ENCODE results near the gene TFB1M. TPM values are rescaled to one million over a fixed set of nuclear protein-coding genes. Genes with fewer than 3 reads are reported as not detected.
A peak's percentile ranks its signal among the peaks of the same experiment; 100 is the strongest.

Gene TFB1M
- total RNA-seq, 1 donor from 2014 or later, result 15.3 TPM

DNA sequence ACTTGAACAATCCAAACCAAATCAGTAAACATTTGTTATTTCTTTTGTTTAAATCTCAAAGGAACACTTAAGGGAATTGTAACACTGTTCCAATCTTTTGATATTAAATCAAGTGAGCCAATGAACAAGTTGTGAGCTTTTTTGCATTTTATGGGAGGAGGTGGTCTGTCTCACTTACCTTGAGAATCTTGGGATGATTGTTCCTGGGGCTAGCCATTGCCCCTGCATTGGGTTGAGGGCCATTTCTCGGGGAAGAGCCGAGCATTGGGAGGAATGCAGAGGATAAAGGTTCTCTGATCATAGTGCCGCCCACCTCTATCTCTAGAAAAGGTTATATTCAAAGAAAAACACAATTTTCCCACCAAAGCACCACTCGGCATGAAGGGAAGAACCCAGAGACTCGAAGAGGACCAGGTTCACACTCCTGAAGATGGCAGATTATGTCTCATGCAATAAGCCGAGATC lies 13.8 kb upstream of the TFB1M start:
- no peak for DNase-seq (ENCODE audit: low spot score)
- no peaks in the 10 kb centered on the region for H3K9me3 Mint-ChIP-seq (ENCODE audit: low read depth)
- no peaks in the 10 kb centered on the region for H3K27me3 Mint-ChIP-seq (ENCODE audit: low read depth)
- H3K4me3 Mint-ChIP-seq (ENCODE audit: unreplicated experiment), result no peak overlapping the region
- TF ChIP-seq, protein P1, sequence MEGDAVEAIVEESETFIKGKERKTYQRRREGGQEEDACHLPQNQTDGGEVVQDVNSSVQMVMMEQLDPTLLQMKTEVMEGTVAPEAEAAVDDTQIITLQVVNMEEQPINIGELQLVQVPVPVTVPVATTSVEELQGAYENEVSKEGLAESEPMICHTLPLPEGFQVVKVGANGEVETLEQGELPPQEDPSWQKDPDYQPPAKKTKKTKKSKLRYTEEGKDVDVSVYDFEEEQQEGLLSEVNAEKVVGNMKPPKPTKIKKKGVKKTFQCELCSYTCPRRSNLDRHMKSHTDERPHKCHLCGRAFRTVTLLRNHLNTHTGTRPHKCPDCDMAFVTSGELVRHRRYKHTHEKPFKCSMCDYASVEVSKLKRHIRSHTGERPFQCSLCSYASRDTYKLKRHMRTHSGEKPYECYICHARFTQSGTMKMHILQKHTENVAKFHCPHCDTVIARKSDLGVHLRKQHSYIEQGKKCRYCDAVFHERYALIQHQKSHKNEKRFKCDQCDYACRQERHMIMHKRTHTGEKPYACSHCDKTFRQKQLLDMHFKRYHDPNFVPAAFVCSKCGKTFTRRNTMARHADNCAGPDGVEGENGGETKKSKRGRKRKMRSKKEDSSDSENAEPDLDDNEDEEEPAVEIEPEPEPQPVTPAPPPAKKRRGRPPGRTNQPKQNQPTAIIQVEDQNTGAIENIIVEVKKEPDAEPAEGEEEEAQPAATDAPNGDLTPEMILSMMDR (IDR thresholded peaks at IDR 0.05), result no peak
- no peaks in the 10 kb centered on the region for H3K36me3 Mint-ChIP-seq (ENCODE audit: low read depth)
- H3K27ac Mint-ChIP-seq (ENCODE audit: unreplicated experiment), result no peak overlapping the region
- H3K4me1 Mint-ChIP-seq (ENCODE audit: low read depth), result peaks cover 6% of the 10 kb centered on the region

DNA sequence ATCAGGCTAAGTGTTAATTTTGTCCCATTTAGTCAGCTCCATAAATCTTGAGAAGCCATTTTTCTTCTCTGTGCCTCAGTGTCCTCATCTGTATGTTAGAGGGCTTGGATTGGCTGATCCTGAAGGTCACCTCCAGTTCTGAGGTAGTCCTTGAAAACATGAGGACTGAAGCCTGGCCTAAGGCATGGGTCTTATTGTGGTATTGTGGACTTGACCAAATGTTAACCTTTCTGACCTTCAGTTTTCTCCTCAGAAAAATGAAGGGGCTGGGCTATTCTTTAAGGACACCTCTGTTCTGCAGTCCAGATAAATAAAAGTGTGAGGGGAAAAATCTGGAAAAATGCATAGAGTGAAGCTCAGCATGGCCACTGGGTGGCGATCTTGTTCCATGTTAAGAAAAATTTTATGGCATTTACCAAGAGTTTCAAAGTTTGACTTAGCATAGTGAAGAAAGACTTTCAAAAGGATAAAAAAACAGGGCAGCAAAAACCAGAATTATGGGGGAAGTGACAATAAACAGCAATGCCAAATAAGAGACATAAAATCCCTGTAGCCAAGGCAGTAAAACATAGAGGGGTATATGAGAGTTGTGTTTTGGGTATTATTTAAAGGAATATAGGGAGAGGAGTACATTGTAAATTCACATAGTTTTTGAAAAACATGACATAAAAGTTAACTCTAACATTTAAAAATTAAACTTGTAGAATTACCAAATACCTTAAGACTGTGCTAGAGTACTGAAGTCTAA lies 13.2 kb upstream of the TFB1M start:
- no peak for DNase-seq (ENCODE audit: low spot score)
- Mint-ChIP-seq H3K9me3 (ENCODE audit: low read depth) (no peaks in the 10 kb centered on the region), H3K36me3 (ENCODE audit: low read depth) (no peaks in the 10 kb centered on the region), H3K4me3 (ENCODE audit: unreplicated experiment) (no peak overlapping the region), H3K27ac (ENCODE audit: unreplicated experiment) (peak overlapping the region; percentile 13), H3K27me3 (ENCODE audit: low read depth) (no peaks in the 10 kb centered on the region), H3K4me1 (ENCODE audit: low read depth) (peaks cover 3% of the 10 kb centered on the region)
- TF ChIP-seq, protein P1 (IDR thresholded peaks at IDR 0.05), result peak; percentile 97

DNA sequence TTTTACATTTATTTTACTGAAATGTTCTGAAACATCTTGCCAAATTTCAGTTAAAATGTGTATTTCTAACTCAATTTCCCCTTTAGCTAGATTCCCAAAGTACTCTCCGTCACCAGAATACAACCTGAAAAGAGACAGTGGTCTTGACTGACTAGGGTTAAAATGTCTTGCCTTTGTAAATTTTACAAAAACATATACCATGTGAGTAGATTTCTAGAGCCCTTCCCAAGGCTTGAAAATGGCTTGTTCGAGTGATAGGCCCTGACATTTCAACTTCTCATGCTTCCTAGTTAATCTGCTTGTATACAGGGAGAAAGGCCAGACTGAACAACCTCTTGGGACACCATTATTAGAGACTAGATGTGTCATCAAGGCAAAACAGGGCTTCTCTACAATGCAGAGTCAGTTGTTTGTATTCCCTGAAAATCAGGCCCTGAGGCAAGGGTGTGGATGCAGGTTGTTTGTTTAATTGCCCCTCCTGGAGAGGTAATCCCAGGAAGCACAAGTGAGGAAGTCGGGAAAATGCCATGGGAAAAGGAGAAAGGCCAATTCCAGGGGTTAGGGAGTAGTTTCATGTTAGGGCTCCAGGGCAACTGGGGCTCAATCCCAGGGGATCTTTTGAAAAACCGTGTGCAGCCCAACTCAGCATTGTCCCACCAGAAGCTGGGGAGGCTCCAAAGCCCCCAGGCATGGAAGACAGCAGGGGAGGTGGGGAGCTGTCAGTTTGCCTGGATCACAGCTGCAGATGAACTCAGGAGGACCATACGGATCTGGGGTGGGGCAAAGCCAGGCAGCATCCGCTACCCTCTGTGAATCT lies 11.6 kb upstream of the TFB1M start:
- no peak overlapping the region for H3K4me3 Mint-ChIP-seq (ENCODE audit: unreplicated experiment)
- no peaks in the 10 kb centered on the region for H3K27me3 Mint-ChIP-seq (ENCODE audit: low read depth)
- TF ChIP-seq, protein P1 (IDR thresholded peaks at IDR 0.05), result no peak
- H3K27ac Mint-ChIP-seq (ENCODE audit: unreplicated experiment), result no peak overlapping the region
- H3K36me3 Mint-ChIP-seq (ENCODE audit: low read depth), result no peaks in the 10 kb centered on the region
- H3K4me1 Mint-ChIP-seq (ENCODE audit: low read depth), result peaks cover 3% of the 10 kb centered on the region
- H3K9me3 Mint-ChIP-seq (ENCODE audit: low read depth), result no peaks in the 10 kb centered on the region
- no peak for DNase-seq (ENCODE audit: low spot score)

DNA sequence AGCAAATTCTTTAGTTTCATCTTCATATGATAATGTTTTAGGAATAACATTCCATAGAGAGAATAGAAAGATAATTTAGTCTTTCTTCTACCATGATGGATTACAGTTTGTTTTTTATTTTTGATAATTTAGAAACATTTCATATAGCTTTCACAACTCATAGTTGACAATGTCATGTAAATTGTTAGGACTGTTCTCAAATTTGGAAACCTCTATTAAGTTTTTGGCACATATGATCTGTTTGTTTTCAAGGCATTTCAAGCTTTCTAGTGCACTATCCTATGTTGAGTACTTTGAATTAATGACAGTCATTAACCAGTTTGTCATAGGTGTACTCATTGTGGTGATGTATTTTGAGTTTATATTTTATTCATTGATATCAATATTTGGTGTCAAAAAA lies 10.7 kb upstream of the TFB1M start:
- Mint-ChIP-seq H3K27ac (ENCODE audit: unreplicated experiment) (no peak overlapping the region), H3K4me3 (ENCODE audit: unreplicated experiment) (no peak overlapping the region), H3K27me3 (ENCODE audit: low read depth) (no peaks in the 10 kb centered on the region), H3K4me1 (ENCODE audit: low read depth) (peaks cover 3% of the 10 kb centered on the region), H3K9me3 (ENCODE audit: low read depth) (no peaks in the 10 kb centered on the region), H3K36me3 (ENCODE audit: low read depth) (no peaks in the 10 kb centered on the region)
- TF ChIP-seq, protein P1 (IDR thresholded peaks at IDR 0.05), result no peak
- no peak for DNase-seq (ENCODE audit: low spot score)

DNA sequence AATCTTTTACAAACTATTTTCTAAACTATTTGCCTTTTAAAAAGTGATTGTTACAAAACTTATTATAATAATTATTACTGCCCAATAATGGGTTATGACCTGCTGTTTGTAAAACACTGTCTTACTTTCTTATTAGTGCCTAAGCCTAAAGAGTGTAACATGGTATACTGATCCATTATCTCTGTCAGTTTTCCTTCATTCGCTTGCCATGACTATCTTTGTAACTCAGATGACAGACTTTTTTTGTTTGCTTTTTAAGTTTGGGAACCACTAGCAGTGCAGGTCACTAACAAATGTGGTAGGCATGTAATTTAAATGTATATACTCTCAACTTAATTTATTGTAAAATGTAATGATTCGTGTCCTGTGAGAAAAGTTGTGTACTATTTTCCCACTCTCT lies 9.9 kb upstream of the TFB1M start:
- TF ChIP-seq, protein P1 (IDR thresholded peaks at IDR 0.05), result no peak
- no peak for DNase-seq (ENCODE audit: low spot score)
- no peaks in the 10 kb centered on the region for H3K36me3 Mint-ChIP-seq (ENCODE audit: low read depth)
- no peak overlapping the region for H3K4me3 Mint-ChIP-seq (ENCODE audit: unreplicated experiment)
- H3K27me3 Mint-ChIP-seq (ENCODE audit: low read depth), result no peaks in the 10 kb centered on the region
- peaks cover 3% of the 10 kb centered on the region for H3K4me1 Mint-ChIP-seq (ENCODE audit: low read depth)
- no peak overlapping the region for H3K27ac Mint-ChIP-seq (ENCODE audit: unreplicated experiment)
- no peaks in the 10 kb centered on the region for H3K9me3 Mint-ChIP-seq (ENCODE audit: low read depth)
